Uterus (tissue), 2 donors: ENCODE results near the gene LYPD6B.

Experiments used
- CTCF ChIP-seq, 4 experiments: fragments of 200-600 bp in 2 of 4; fragments of 450-650 bp in 2 of 4; sonication (generic) in 2 of 4; IDR thresholded peaks; one replicate each; pipeline ENCODE4 v1.5.1; 2016 to 2019; ENCODE audit warnings: antibody characterized with exemption in 4 of 4, mild to moderate bottlenecking in 2 of 4, moderate library complexity in 1 of 4
- POLR2A ChIP-seq, 2 donors: fragments of 450-650 bp; IDR thresholded peaks; one replicate each; pipeline ENCODE4 v1.6.1; 2016; ENCODE audit warnings: antibody characterized with exemption in 2 of 2, mild to moderate bottlenecking in 1 of 2, moderate library complexity in 1 of 2

- TF ChIP-seq POLR2A (IDR thresholded peaks at IDR 0.05), result no peak
- TF ChIP-seq CTCF (IDR thresholded peaks at IDR 0.05), result no peak
Observed at GRCh38 chr2:149170911-149171310, 132.4 kb downstream of the LYPD6B start.
